ENCODE measurements around the gene TCTN3.

TCTN3 gene

GRCh38 chr10:95656291-95657164 lies 37.2 kb downstream of the TCTN3 start, which contains the start of gene ALDH18A1:
ALDH18A1 (minus strand) TSS chr10:95656711; CDS start chr10:95653377, 3,334 bp downstream.
- H3K9ac ChIP-seq = peak within 1 kb of the TSS; percentile 6
- peak within 1 kb of the TSS; percentile 83 for H3K4me2 ChIP-seq (ENCODE audit: low read length)
- no peaks in the 10 kb centered on the region for H3K4me1 ChIP-seq
- H3K4me3 ChIP-seq (ENCODE audit: low read depth, low read length) = peak within 1 kb of the TSS; percentile 86
- no peaks in the 10 kb centered on the region for H3K79me2 ChIP-seq
- H3K36me3 ChIP-seq (ENCODE audit: control insufficient read depth, insufficient read depth, low read length) = no peaks in the 10 kb centered on the region
- H3K9me3 ChIP-seq (ENCODE audit: control insufficient read depth, low read length) = no peaks in the 10 kb centered on the region
- H2AFZ ChIP-seq = peak within 1 kb of the TSS; percentile 84
- H3K27me3 ChIP-seq (ENCODE audit: control insufficient read depth, insufficient read depth, low read length) = no peaks in the 10 kb centered on the region
- peak within 1 kb of the TSS; percentile 58 for H3K27ac ChIP-seq
- TF ChIP-seq CTCF (IDR thresholded peaks at IDR 0.05) = no peak

GRCh38 chr10:95655571-95656290 lies 38.0 kb downstream of the TCTN3 start:
- H2AFZ ChIP-seq = peak overlapping the region; percentile 84
- H3K4me3 ChIP-seq (ENCODE audit: low read depth, low read length) = peak overlapping the region; percentile 86
- no peaks in the 10 kb centered on the region for H3K36me3 ChIP-seq (ENCODE audit: control insufficient read depth, insufficient read depth, low read length)
- no peaks in the 10 kb centered on the region for H3K4me1 ChIP-seq
- no peaks in the 10 kb centered on the region for H3K79me2 ChIP-seq
- TF ChIP-seq CTCF (IDR thresholded peaks at IDR 0.05) = no peak
- no peaks in the 10 kb centered on the region for H3K27me3 ChIP-seq (ENCODE audit: control insufficient read depth, insufficient read depth, low read length)
- H3K9ac ChIP-seq = peak overlapping the region; percentile 6
- H3K27ac ChIP-seq = peak overlapping the region; percentile 58
- H3K4me2 ChIP-seq (ENCODE audit: low read length) = peak overlapping the region; percentile 83
- H3K9me3 ChIP-seq (ENCODE audit: control insufficient read depth, low read length) = no peaks in the 10 kb centered on the region

- TF ChIP-seq CTCF (IDR thresholded peaks at IDR 0.05) = no peak
- no peaks in the 10 kb centered on the region for H3K27me3 ChIP-seq (ENCODE audit: control insufficient read depth, insufficient read depth, low read length)
Measured at GRCh38 chr10:95653895-95654294, 39.8 kb downstream of the TCTN3 start.

GRCh38 chr10:95651346-95652060 lies 42.2 kb downstream of the TCTN3 start:
- no peak overlapping the region for H3K27ac ChIP-seq
- H3K79me2 ChIP-seq = no peaks in the 10 kb centered on the region

More at GRCh38 chr10:95653895-95654294, 39.8 kb downstream of the TCTN3 start:
- Histone ChIP-seq H3K4me1 (no peaks in the 10 kb centered on the region), H3K36me3 (ENCODE audit: control insufficient read depth, insufficient read depth, low read length) (no peaks in the 10 kb centered on the region), H3K9me3 (ENCODE audit: control insufficient read depth, low read length) (no peaks in the 10 kb centered on the region), H3K4me2 (ENCODE audit: low read length) (no peak overlapping the region), H2AFZ (no peak overlapping the region), H3K27ac (no peak overlapping the region), H3K9ac (no peak overlapping the region), H3K79me2 (no peaks in the 10 kb centered on the region), H3K4me3 (ENCODE audit: low read depth, low read length) (no peak overlapping the region)

More at GRCh38 chr10:95651346-95652060, 42.2 kb downstream of the TCTN3 start:
- Histone ChIP-seq H3K9me3 (ENCODE audit: control insufficient read depth, low read length) (no peaks in the 10 kb centered on the region), H2AFZ (no peak overlapping the region), H3K4me2 (ENCODE audit: low read length) (no peak overlapping the region), H3K27me3 (ENCODE audit: control insufficient read depth, insufficient read depth, low read length) (no peaks in the 10 kb centered on the region), H3K36me3 (ENCODE audit: control insufficient read depth, insufficient read depth, low read length) (no peaks in the 10 kb centered on the region), H3K4me3 (ENCODE audit: low read depth, low read length) (no peak overlapping the region), H3K4me1 (no peaks in the 10 kb centered on the region), H3K9ac (no peak overlapping the region)
- TF ChIP-seq CTCF (IDR thresholded peaks at IDR 0.05) = no peak

Measured in parathyroid adenoma (tissue), 2 donors.